NCI-H446 (cell line): Measurements from ENCODE around the gene TJP3.

Source experiments
- DNase-seq, 2 experiments: peaks; one replicate each; lab custom pipeline; 2025; lab: John Stamatoyannopoulos, UW

The TJP3 gene

DNA sequence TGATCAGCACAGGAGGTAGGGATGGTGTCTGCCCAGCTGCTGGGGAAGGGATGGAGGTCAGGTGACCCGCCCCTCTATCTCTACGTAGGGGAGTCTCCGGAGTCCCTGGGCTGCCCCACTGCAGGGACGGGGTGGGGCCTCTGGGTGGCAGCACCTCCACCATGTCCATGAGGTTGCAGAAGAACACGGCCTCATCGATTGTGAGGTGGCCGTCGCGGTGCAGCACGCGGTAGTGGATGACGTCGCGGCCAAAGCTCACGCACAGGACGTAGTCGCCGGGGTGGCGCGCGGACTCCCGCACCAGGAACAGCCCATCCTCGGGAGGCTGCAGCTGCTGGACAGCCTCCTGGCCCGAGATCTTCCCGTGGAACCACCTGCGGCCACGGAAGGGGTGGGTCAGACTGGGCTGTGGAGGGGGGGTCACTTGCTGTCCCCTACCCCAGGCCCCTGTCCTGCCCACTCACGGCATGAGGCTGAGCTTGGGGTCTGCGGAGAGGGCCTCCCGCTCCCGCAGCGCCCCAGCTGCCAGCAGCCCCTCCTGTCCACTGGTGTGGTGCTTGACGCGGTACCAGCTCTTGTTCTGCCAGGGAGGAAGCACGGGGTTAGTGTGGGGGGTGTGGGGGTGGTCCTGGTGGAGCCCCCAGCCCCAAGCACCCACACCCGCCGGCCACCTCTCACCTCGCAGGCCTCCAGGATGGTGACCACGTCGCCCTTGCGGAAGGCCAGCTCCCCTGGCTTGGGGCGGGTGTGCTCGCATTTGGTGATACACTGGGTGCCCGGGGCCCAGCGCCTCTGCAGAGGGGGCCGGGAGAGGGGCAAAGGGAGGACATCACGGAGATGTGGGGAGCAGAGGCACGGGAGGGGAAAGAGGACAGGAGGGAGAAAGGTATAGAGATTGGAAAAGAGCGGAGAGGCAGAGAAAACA lies 75.7 kb downstream of the TJP3 start:
- no peak for DNase-seq

DNA sequence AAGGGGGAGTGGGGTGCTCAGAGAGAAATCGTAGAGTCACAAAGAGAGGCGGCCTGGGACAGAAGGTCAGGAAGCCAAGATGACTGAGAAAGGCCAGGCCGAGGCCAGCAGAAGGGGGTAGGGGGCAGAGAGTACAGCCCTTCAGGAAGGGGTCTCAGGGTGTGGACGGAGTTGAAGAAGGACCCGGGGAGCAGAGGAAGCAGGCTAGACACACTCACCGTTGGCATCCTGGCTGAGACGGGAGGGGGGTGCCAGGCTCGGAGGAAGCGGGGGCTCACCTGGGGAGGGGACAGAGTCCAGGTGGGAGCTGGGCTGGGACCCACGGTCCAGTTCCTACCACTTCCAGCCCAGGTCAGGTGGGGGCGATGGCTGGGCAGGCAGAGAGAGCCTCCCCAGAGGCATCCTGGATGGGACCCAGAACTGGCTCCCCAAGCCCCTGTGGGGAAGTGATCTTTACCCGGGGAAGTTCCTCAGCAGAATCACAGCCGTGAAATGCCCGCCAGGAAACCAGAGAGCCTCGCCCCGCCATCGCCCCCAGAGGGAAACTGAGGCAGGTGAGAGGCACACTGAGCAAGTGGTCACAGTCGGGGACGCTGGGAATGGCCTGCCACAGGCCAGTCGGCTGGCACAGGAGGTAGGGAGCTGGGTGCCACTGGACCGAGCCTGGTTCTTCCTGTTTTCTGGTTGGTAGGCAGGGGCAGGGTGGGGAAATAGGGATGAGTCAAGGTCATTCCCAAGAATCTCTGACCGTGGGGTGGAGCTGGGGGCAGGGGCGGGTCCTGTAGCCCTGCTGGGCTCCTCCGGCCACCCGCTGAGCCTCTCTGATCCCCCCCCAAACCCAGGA lies 76.6 kb downstream of the TJP3 start:
- DNase-seq: no peak

DNA sequence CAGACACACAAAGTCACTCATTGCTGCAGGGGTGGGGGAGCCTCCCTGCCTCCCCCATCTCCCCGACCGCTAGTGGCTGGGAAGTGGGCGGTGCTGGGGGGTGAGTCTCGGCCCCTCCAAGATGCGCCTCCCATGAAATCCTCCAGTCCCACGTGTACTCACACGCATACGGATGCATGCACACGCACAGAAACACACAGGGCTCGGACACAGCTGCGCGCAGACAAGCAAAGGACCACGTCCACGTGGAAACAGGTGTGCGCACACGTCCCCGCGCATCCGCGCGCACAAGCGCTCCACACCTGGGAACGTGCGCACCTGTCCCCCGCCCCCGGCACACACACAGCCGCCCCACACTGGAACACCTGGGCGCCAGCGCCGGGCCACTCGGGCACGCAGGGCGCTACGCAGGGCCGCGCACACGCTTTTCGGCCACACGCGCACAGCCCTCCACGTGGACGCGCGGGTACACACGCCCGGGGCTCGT lies 77.3 kb downstream of the TJP3 start:
- no peak for DNase-seq

DNA sequence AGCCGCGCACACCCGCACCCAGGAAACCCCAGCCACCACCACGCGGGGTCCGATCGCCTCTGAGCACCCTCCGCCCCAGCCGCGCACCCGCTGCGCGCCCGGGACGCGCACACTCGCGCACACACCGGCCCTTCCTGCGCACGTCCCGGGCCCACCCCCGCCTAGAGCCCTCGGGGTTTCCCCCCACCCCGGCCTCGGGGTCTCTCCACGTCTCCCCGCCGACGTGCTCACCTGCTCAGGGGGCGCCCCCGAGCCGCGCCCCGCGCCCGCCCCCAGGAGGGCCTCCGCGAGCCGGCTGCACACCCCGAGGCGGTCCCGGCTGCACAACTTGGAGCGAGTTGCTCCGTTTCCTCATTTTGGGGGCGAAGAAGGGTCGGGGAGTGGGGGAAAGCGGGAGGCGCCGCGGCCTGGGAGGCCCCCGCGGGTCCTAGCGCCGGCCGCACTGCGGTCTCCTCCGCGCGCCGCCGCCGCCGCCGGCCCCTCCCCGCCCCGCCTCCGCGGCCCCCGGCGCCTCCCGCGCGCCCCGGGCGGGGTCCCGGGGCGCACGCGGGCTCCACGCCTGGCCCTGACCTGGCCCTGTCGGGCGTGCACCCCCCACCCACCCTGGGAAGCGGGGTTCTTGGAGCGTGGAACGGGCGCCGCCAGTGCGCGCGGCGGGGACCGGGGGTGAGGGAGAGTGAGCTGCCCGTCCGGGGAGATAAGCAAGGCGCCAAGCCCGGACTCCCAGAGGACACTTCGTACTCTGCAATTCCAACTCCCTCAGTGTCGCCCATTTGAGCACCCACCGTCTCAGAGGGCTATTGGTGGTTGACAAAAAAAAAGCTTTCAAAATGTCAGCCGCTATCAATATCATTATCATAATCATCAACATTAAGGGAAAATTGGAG lies 78.0 kb downstream of the TJP3 start, which contains the start of gene MATK:
Gene MATK, minus strand, starts transcription at position 444 of the 887 bp plus-strand sequence. CDS start 1,246 bp downstream, outside the sequence.
- no peak for DNase-seq

DNA sequence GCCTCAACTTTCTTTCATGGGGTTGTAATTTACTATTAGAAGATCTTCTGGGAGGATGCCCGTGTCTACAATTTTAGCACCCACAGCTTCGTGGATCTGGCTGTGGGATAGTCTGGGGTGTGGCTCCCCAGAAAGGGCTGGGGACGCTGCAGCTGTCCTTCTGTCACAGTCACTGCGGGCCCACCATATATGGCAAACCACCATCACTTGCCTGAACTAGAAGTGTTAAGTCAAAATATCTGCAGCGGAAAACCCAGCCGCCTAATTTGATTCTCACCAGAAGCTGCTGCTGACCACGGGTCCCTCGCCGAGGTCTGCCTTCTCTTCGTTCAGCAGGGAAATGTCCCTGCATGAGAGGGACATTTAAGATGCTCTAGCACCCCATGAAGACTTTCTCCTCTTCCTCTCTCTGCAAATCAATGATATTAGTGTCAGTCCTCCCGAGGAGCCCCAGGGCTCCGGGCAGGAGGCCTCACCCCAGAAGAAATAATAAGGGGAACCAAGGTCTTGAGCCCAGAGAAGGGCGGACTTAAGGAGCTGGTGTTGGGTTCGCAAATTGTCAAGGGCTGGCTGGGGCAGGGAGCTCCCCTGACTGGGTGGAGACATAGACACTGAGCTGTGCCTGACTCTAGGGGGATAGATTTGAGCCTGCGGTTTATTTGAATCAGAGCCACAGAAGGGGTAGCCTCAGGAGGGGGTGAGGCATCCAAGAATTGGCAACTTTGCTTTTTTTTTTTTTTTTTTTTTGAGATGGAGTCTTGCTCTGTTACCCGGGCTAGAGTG lies 81.0 kb downstream of the TJP3 start:
- no peak for DNase-seq

DNA sequence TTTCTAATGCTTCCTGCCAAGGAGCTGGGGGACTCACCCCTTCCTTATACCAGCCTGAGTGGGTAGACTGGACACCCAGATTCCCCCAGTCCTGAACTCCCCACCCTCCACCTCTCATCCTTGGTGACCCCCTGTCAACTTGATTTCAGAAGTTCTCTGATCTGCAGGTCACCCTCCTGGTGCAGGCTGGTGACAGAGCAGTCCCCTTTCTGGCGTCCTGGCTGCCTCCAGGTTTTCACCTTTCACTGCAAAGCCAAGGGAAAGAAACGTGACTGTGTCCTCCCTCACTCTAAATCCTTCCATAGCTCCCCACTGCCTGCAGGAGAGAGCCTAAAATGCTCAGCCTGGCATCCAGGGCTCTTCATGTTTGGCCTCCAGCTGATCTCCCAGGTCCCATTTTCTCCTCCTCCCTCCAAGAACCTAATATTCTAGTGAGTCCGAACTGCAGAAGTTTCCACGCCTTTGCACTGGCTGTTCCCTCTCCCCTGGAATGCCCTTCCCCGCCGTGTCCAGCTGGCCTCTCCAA lies 82.1 kb downstream of the TJP3 start:
- DNase-seq: no peak

DNA sequence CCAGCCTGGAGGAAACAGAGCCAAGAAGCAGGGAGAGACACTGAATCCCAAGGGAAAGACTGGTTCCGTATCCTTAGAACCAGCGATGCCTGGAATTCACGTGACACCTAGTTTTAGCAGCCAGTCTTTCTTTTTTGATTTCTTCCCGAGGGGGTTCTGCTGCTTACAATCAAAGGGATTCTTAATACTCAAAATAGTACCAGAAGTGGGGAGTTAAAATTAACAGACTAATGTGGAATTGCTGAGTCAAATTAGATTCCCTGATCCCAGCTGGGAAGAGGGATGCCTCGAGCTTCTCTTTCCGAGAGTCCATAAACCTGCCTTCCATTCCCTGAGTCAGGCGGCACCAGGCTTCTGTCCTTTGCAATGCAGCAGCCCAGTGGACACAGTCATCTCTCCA lies 82.8 kb downstream of the TJP3 start:
- DNase-seq: no peak

DNA sequence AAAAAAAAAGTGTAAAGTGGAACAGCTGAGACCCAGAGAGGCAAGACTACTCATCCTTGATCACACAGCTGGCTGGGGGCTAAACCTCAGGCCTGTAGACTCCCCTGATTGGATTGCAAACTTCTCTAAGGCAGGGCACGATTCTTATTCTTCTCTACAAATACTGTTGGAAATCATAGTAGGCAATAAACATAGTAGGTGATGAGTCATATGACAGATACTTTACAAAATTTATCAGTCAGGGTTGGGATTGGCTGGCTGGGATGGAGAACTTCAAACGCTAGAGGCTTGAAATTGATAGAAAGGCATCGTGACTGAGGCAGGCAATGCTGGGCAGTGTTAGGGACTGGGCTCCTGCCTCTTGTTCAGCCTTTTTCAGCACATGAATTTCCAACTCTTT lies 83.9 kb downstream of the TJP3 start:
- no peak for DNase-seq

DNA sequence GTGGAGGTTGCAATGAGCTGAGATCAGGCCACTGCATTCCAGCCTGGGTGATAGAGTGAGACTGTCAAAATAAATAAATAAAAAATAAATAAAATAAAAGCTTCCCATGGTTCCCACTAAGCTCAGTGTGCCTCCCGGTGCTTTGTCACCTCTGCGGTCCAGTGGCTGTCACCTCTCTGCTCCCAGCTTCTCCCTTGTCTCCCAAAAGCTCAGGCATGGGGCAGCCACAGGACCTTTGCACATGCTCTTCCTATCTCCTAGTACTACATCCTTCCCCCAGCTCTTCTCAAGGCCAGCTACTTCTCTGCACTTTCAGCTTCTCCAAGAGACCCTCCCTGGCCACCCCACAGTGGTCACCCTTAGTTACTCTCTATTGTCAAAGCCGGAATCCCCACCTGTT lies 85.6 kb downstream of the TJP3 start:
- DNase-seq: no peak

DNA sequence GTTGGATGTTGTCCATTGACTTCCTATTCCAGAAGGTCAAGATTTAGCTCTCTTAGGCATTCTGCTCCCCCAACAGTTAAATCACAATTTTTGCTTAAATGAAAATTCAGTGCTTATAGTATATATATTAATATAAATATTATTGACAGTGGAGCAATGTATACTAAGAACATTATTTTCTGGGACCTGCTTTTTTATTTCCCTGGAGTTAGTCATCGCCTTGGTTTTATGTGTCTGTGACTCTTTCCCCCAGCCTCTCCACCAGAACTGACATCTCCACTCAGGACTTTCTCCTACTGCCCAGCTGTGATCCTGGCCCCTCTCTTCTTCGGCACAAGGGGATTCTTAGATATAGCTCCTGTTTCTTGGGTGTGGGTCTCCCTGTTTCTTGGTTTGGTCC lies 88.2 kb downstream of the TJP3 start:
- no peak for DNase-seq

DNA sequence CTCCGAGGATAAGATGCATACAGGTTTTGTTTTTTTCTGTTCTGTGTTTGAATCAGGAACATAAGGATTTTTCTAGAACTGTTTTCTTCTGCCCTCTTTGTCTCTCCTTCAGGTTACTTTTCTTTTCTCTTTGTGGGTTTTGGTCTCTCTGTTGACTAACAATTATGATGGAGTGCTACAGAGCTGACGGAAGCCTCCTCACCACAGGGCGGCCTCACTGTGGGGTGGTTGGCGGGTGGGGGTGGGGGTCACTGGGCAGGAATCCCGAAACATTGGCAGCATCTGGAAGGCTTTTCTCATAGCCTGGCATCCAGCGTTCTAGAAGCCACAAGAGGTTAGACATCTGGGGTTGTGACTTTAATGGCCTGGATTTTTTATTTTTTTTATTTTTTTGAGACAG lies 90.0 kb downstream of the TJP3 start:
- DNase-seq: no peak
